Esophagus muscularis mucosa (tissue), 3 donors: ENCODE data around the gene NEB.

Source experiments
- CTCF ChIP-seq, 3 experiments: fragments of 200-600 bp in 2 of 3; fragments of 450-650 bp in 1 of 3; sonication (generic) in 2 of 3; IDR thresholded peaks; one replicate each; pipeline ENCODE4 v1.5.1; 2017 to 2019; ENCODE audit warnings: antibody characterized with exemption in 3 of 3, mild to moderate bottlenecking in 2 of 3, moderate library complexity in 1 of 3
- POLR2A ChIP-seq: fragments of 450-650 bp; IDR thresholded peaks from one replicate; pipeline ENCODE4 v1.6.1; 2017; ENCODE audit warnings: antibody characterized with exemption, moderate library complexity, mild to moderate bottlenecking, low read depth

- no peak for TF ChIP-seq CTCF (IDR thresholded peaks at IDR 0.05)
- no peak for TF ChIP-seq POLR2A
Observed at GRCh38 chr2:151650456-151650855, 83.8 kb downstream of the NEB start.
